ENCODE data around the gene RBM28. TPM values are rescaled to one million over a fixed set of nuclear protein-coding genes. Genes with fewer than 3 reads are reported as not detected.

RBM28 gene
- total and polyA plus RNA-seq, 10 of the 15 experiments (the other 5 are each of a cell fraction or from before 2014, with no cell fraction given): 14.3 to 50.4 (median 32.8) TPM

- SMC1A ChIA-PET (ENCODE audit: uncharacterized antibody, unreplicated experiment): no interaction called here
- no peak overlapping the region for H3K27ac ChIP-seq (ENCODE audit: control insufficient read depth, insufficient read depth)
- no peak for TF ChIP-seq BCL3 (IDR thresholded peaks at IDR 0.05; ENCODE audit: borderline replicate concordance, insufficient read depth, low read depth, low read length, poor library complexity, severe bottlenecking)
- TF ChIP-seq EED (IDR thresholded peaks at IDR 0.05; ENCODE audit: low read depth): no peak
- TF ChIP-seq ZNF687 (IDR thresholded peaks at IDR 0.05): no peak
- TF ChIP-seq CHD1 (IDR thresholded peaks at IDR 0.05; ENCODE audit: low read depth, low read length): no peak
- TF ChIP-seq ZNF384 (IDR thresholded peaks at IDR 0.05; ENCODE audit: borderline replicate concordance, low read depth, low read length): no peak
- TF ChIP-seq NBN (IDR thresholded peaks at IDR 0.05): no peak
- TF ChIP-seq IRF3 (IDR thresholded peaks at IDR 0.05): no peak
- no peak for TF ChIP-seq CBFB (IDR thresholded peaks at IDR 0.05; ENCODE audit: low read depth)
- no peak for TF ChIP-seq RCOR1 (conservative IDR thresholded peaks at IDR 0.05; ENCODE audit: low read depth, low read length)
- TF ChIP-seq STAT1 (conservative IDR thresholded peaks at IDR 0.05): no peak
- no peak for TF ChIP-seq JUND (IDR thresholded peaks at IDR 0.05; ENCODE audit: low read depth, low read length)
- no peak for TF ChIP-seq RFX5 (IDR thresholded peaks at IDR 0.05; ENCODE audit: low read depth, low read length)
- TF ChIP-seq ZNF274 (IDR thresholded peaks at IDR 0.05; ENCODE audit: insufficient read depth, insufficient read length): no peak
- TF ChIP-seq RB1 (IDR thresholded peaks at IDR 0.05; ENCODE audit: borderline replicate concordance): no peak
- no peak for TF ChIP-seq IRF4 (IDR thresholded peaks at IDR 0.05; ENCODE audit: low read depth, low read length)
- TF ChIP-seq ZZZ3 (IDR thresholded peaks at IDR 0.05; ENCODE audit: control insufficient read depth, insufficient read length, low read depth): no peak
- FAIRE-seq (no peak), DNase-seq (ENCODE audit: low read depth, low spot score) (no peak), ATAC-seq (no peak)
- H3K4me1 ChIP-seq (ENCODE audit: control insufficient read depth, insufficient read depth, low read length): no peaks in the 10 kb centered on the region
- no peaks in the 10 kb centered on the region for H4K20me1 ChIP-seq (ENCODE audit: control insufficient read depth, insufficient read depth)
- H3K27me3 ChIP-seq (replicated peaks in 1 of 2; ENCODE audit: control insufficient read depth in 2 of 2, insufficient read depth in 2 of 2, low read length in 1 of 2): peaks cover 0 to 2% of the 10 kb centered on the region in 2 experiments; a peak in 3 of 4 replicates
- RAD21 ChIA-PET (ENCODE audit: unreplicated experiment): no interaction called here
- WGBS (ENCODE audit: insufficient coverage, insufficient replicate concordance, low lambda C conversion rate, missing lambda C conversion rate): 5% methylated on average over 2 of the region's 2 CpGs
- no peaks in the 10 kb centered on the region for H3K79me2 ChIP-seq (ENCODE audit: control insufficient read depth, insufficient read depth, low read length)
- no TSS peak for BruUV-seq (replicated peaks)
- intact Hi-C loops (cut with micrococcal nuclease; ENCODE audit: unreplicated experiment) (no loop called here), in situ Hi-C loops (cut with MboI) (no loop called here)
- no peaks in the 10 kb centered on the region for H3K9me3 ChIP-seq (replicated peaks; ENCODE audit: control insufficient read depth, insufficient read depth, low read length)
- no peak overlapping the region for H3K4me3 ChIP-seq
- H3K9ac ChIP-seq (ENCODE audit: control insufficient read depth, insufficient read depth, low read length): no peak overlapping the region
- H3K36me3 ChIP-seq (ENCODE audit: control insufficient read depth in 2 of 2, insufficient read depth in 2 of 2, low read length in 1 of 2): no peaks in the 10 kb centered on the region
- POLR2A ChIA-PET: no interaction called here
- CTCF ChIA-PET: no interaction called here
- H2AFZ ChIP-seq (ENCODE audit: control insufficient read depth, low read depth, low read length): no peak overlapping the region
- H3K4me2 ChIP-seq (ENCODE audit: control insufficient read depth, insufficient read depth): no peak overlapping the region
Measured at GRCh38 chr7:128268233-128268632, 75.5 kb downstream of the RBM28 start.
